CD4-positive, CD25-positive, alpha-beta regulatory T cell (primary cell): ENCODE data around the gene DOK3. TPM values are rescaled to one million over a fixed set of nuclear protein-coding genes. Genes with fewer than 3 reads are reported as not detected.

ENCODE experiments used
- polyA plus RNA-seq, 4 donors: library from polyadenylated mRNA; unstranded; fragments of 300-500 nt; fragmentation: Illumina TruSeq; gene quantifications; one replicate each; pipeline ENCODE4 v1.2.3, GENCODE V29; 2021
- total RNA-seq: library from RNA; stranded (reverse); gene quantifications from one replicate; pipeline ENCODE4 v1.2.3, GENCODE V29; 2022

Gene DOK3
- total and polyA plus RNA-seq, 5 donors from 2014 or later, result 0.13 to 1.5 (median 0.17) TPM; not detected in 2

Other genes with a start within 250 kb of the DOK3 start
- 15.3 TPM for gene RAB24, start 206.1 kb downstream of the DOK3 start, total RNA-seq
- gene RAB24, start 206.1 kb downstream of the DOK3 start, polyA plus RNA-seq, result 10 to 100 TPM in 2 of 4 donors, 1 to 10 TPM in 2; 5.1 to 12.8 (median 10.1) TPM
- gene PRELID1, start 206.0 kb downstream of the DOK3 start, total RNA-seq, result 60.6 TPM
- gene PRELID1, start 206.0 kb downstream of the DOK3 start, polyA plus RNA-seq, result 100 to 1,000 TPM; 185 to 210 (median 192) TPM
- gene MXD3, start 197.9 kb downstream of the DOK3 start, total RNA-seq, result 8.7 TPM
- 1 to 10 TPM in 1 of 4 donors, under 1 TPM in 3; 0.36 to 2.8 (median 0.84) TPM for gene MXD3, start 197.9 kb downstream of the DOK3 start, polyA plus RNA-seq
- gene LMAN2, start 158.2 kb downstream of the DOK3 start, total RNA-seq, result 77.9 TPM
- gene LMAN2, start 158.2 kb downstream of the DOK3 start, polyA plus RNA-seq, result 100 to 1,000 TPM; 227 to 289 (median 240) TPM
- 93.3 TPM for gene RGS14, start 151.9 kb downstream of the DOK3 start, total RNA-seq
- gene RGS14, start 151.9 kb downstream of the DOK3 start, polyA plus RNA-seq, result 10 to 100 TPM; 40.1 to 59.8 (median 52.7) TPM
- 0.20 TPM for gene SLC34A1, start 125.4 kb downstream of the DOK3 start, total RNA-seq
- not detected for gene SLC34A1, start 125.4 kb downstream of the DOK3 start, polyA plus RNA-seq
- gene PFN3, start 109.2 kb downstream of the DOK3 start, total RNA-seq, result not detected
- not detected for gene PFN3, start 109.2 kb downstream of the DOK3 start, polyA plus RNA-seq
- 0.35 TPM for gene F12, start 100.3 kb downstream of the DOK3 start, total RNA-seq
- gene F12, start 100.3 kb downstream of the DOK3 start, polyA plus RNA-seq, result under 1 TPM in 3 of 4 donors, not detected in 1; 0.16 to 0.94 (median 0.20) TPM
- gene GRK6, start 83.2 kb downstream of the DOK3 start, total RNA-seq, result 228 TPM
- 100 to 1,000 TPM in 2 of 4 donors, 10 to 100 TPM in 2; 79.2 to 127 (median 96.0) TPM for gene GRK6, start 83.2 kb downstream of the DOK3 start, polyA plus RNA-seq
- gene PRR7, start 63.0 kb downstream of the DOK3 start, total RNA-seq, result 21.8 TPM
- 10 to 100 TPM; 10.2 to 17.0 (median 11.7) TPM for gene PRR7, start 63.0 kb downstream of the DOK3 start, polyA plus RNA-seq
- 2.3 TPM for gene DBN1, start 36.2 kb downstream of the DOK3 start, total RNA-seq
- gene DBN1, start 36.2 kb downstream of the DOK3 start, polyA plus RNA-seq, result under 1 TPM in 1 of 4 donors, not detected in 3; 0.13 TPM
- gene PDLIM7, start 12.2 kb downstream of the DOK3 start, total RNA-seq, result 7.8 TPM
- 1 to 10 TPM; 1.6 to 2.7 (median 2.5) TPM for gene PDLIM7, start 12.2 kb downstream of the DOK3 start, polyA plus RNA-seq
- 73.2 TPM for gene DDX41, start 7.1 kb upstream of the DOK3 start, total RNA-seq
- 10 to 100 TPM; 41.8 to 48.9 (median 46.0) TPM for gene DDX41, start 7.1 kb upstream of the DOK3 start, polyA plus RNA-seq
- gene FAM193B, start 44.7 kb upstream of the DOK3 start, total RNA-seq, result 179 TPM
- 1 to 10 TPM; 2.8 to 4.1 (median 3.5) TPM for gene FAM193B, start 44.7 kb upstream of the DOK3 start, polyA plus RNA-seq
- 63.2 TPM for gene TMED9, start 82.4 kb upstream of the DOK3 start, total RNA-seq
- gene TMED9, start 82.4 kb upstream of the DOK3 start, polyA plus RNA-seq, result 100 to 1,000 TPM in 2 of 4 donors, 10 to 100 TPM in 2; 83.7 to 141 (median 108) TPM
- 24.2 TPM for gene B4GALT7, start 90.3 kb upstream of the DOK3 start, total RNA-seq
- 10 to 100 TPM; 18.3 to 19.5 (median 18.5) TPM for gene B4GALT7, start 90.3 kb upstream of the DOK3 start, polyA plus RNA-seq